IMR-90 (cell line): ENCODE data around the gene SYNE1. TPM values are rescaled to one million over a fixed set of nuclear protein-coding genes. Genes with fewer than 3 reads are reported as not detected.

Experiments
- ATAC-seq: fragments of 200-7000 bp; cut with Tn5 transposase; 2 replicates; pipeline ENCODE4 v1.9.1; 2020; ENCODE audit warnings: low read depth, mild to moderate bottlenecking, moderate library complexity
- BruUV-seq: library from RNA; stranded (reverse); fragments of 400-500 nt; replicated peaks from 2 replicates; lab custom pipeline; 2021; lab: Mats Ljungman, UMichigan
- CTCF ChIA-PET: fragments of 300-600 bp; formaldehyde crosslinking; extraction: SDS; loops from one replicate; lab custom pipeline; 2021; ENCODE audit warnings: antibody characterized with exemption; lab: Yijun Ruan, JAX
- POLR2A ChIA-PET: fragments of 300-600 bp; sonication (Branson Sonifier 250); formaldehyde crosslinking; loops from one replicate; lab custom pipeline; 2022; ENCODE audit warnings: antibody characterized with exemption; ENCODE audit not compliant: unreplicated experiment; lab: Charles Lee
- DNase-seq: peaks from one replicate; pipeline ENCODE4 v3.0.0; 2013
- H2AFZ ChIP-seq: replicated peaks from 2 replicates; pipeline ENCODE3; 2013; ENCODE audit warnings: low read length, mild to moderate bottlenecking; ENCODE audit not compliant: poor library complexity
- H2AK5ac ChIP-seq: 2 replicates; pipeline ENCODE4 v1.6.1; 2013; ENCODE audit warnings: low read depth, low read length, inconsistent platforms
- H2AK9ac ChIP-seq: replicated peaks from 2 replicates; pipeline ENCODE3; 2013; ENCODE audit warnings: mild to moderate bottlenecking, low read depth, low read length, moderate library complexity; ENCODE audit not compliant: poor library complexity
- H2BK120ac ChIP-seq: 2 replicates; pipeline ENCODE4 v1.6.1; 2013; ENCODE audit warnings: low read depth, low read length, inconsistent platforms
- H2BK15ac ChIP-seq: 3 replicates; pipeline ENCODE4 v1.6.1; 2013; ENCODE audit warnings: low read depth, low read length, inconsistent platforms
- H2BK20ac ChIP-seq: 2 replicates; pipeline ENCODE4 v1.6.1; 2013; ENCODE audit warnings: low read depth, mild to moderate bottlenecking, inconsistent platforms, low read length, moderate library complexity
- H2BK5ac ChIP-seq: 2 replicates; pipeline ENCODE4 v1.6.1; 2013; ENCODE audit warnings: mild to moderate bottlenecking, low read depth, low read length, inconsistent platforms; ENCODE audit not compliant: poor library complexity, severe bottlenecking
- H3K14ac ChIP-seq: replicated peaks from 2 replicates; pipeline ENCODE4 v1.6.1; 2013; ENCODE audit warnings: low read depth, low read length, inconsistent platforms
- H3K18ac ChIP-seq: 2 replicates; pipeline ENCODE4 v1.6.1; 2013; ENCODE audit warnings: low read depth, low read length, control low read depth
- H3K23ac ChIP-seq: 2 replicates; pipeline ENCODE4 v1.6.1; 2013; ENCODE audit warnings: low read depth, low read length, inconsistent platforms
- H3K27ac ChIP-seq: 2 replicates; pipeline ENCODE4 v1.5.1; 2013; ENCODE audit warnings: mild to moderate bottlenecking, control low read depth, low read length; ENCODE audit not compliant: insufficient read depth
- H3K27me3 ChIP-seq: 2 replicates; pipeline ENCODE4 v1.6.1; 2013; ENCODE audit warnings: low read length; ENCODE audit not compliant: control insufficient read depth, insufficient read depth
- H3K36me3 ChIP-seq: 2 replicates; pipeline ENCODE4 v1.6.1; 2013; ENCODE audit warnings: low read length, mixed read lengths; ENCODE audit not compliant: control insufficient read depth, insufficient read depth
- H3K4ac ChIP-seq: 2 replicates; pipeline ENCODE4 v1.6.1; 2013; ENCODE audit warnings: low read depth, low read length, inconsistent platforms
- H3K4me1 ChIP-seq: 2 replicates; pipeline ENCODE4 v1.6.1; 2013; ENCODE audit warnings: low read length, mixed read lengths; ENCODE audit not compliant: control insufficient read depth, insufficient read depth
- H3K4me2 ChIP-seq: 2 replicates; pipeline ENCODE4 v1.6.1; 2013; ENCODE audit warnings: low read depth, mild to moderate bottlenecking, control low read depth, low read length, moderate library complexity
- H3K4me3 ChIP-seq: 2 replicates; pipeline ENCODE4 v1.5.1; 2013; ENCODE audit warnings: low read depth, mild to moderate bottlenecking, control low read depth, low read length, moderate library complexity; ENCODE audit not compliant: insufficient read depth
- H3K56ac ChIP-seq: 2 replicates; pipeline ENCODE4 v1.6.1; 2013; ENCODE audit warnings: low read length, inconsistent platforms; ENCODE audit not compliant: insufficient read depth; ENCODE audit errors: extremely low read depth
- H3K79me1 ChIP-seq, 2 experiments: 2 replicates each; pipeline ENCODE4 v1.6.1; 2013; ENCODE audit warnings: low read length in 2 of 2, inconsistent platforms in 1 of 2, low read depth in 1 of 2
- H3K9ac ChIP-seq: 2 replicates; pipeline ENCODE4 v1.6.1; 2013; ENCODE audit warnings: low read depth, low read length, control low read depth
- H3K9me1 ChIP-seq: 2 replicates; pipeline ENCODE4 v1.6.1; 2013; ENCODE audit warnings: low read length, inconsistent platforms; ENCODE audit not compliant: insufficient read depth
- H3K9me3 ChIP-seq: 2 replicates; pipeline ENCODE4 v1.6.1; 2013; ENCODE audit warnings: low read length; ENCODE audit not compliant: control insufficient read depth, insufficient read depth
- H4K20me1 ChIP-seq: 2 replicates; pipeline ENCODE4 v1.6.1; 2013; ENCODE audit warnings: low read length, inconsistent platforms; ENCODE audit not compliant: insufficient read depth
- H4K5ac ChIP-seq: 2 replicates; pipeline ENCODE4 v1.6.1; 2013; ENCODE audit warnings: mild to moderate bottlenecking, low read depth, low read length, control low read depth
- H4K8ac ChIP-seq, 2 experiments: 2 replicates each; pipeline ENCODE4 v1.6.1; 2013; ENCODE audit warnings: low read depth in 2 of 2, low read length in 2 of 2, control low read depth in 1 of 2, inconsistent platforms in 1 of 2
- H4K91ac ChIP-seq: 2 replicates; pipeline ENCODE4 v1.6.1; 2013; ENCODE audit warnings: low read depth, low read length, inconsistent platforms; ENCODE audit not compliant: insufficient read depth
- BHLHE40 ChIP-seq: fragments of 150-350 bp; IDR thresholded peaks from 2 replicates; pipeline ENCODE4 v1.6.1; 2016; ENCODE audit warnings: mild to moderate bottlenecking, low read depth, low read length
- CEBPB ChIP-seq: IDR thresholded peaks from 2 replicates; pipeline ENCODE4 v1.6.1; 2012; ENCODE audit warnings: low read depth, low read length, improper control_type of control experiment
- CHD1 ChIP-seq: IDR thresholded peaks from 2 replicates; pipeline ENCODE4 v1.6.1; 2012; ENCODE audit warnings: low read depth, low read length, improper control_type of control experiment
- FOS ChIP-seq: fragments of 150-350 bp; IDR thresholded peaks from 2 replicates; pipeline ENCODE4 v1.6.1; 2016; ENCODE audit warnings: low read depth, low read length
- MAFK ChIP-seq: IDR thresholded peaks from 2 replicates; pipeline ENCODE4 v1.6.1; 2012; ENCODE audit warnings: low read depth, low read length, improper control_type of control experiment
- MAZ ChIP-seq: IDR thresholded peaks from 2 replicates; pipeline ENCODE4 v1.6.1; 2012; ENCODE audit warnings: low read depth, mild to moderate bottlenecking, low read length, improper control_type of control experiment, moderate library complexity, borderline replicate concordance
- MXI1 ChIP-seq: IDR thresholded peaks from 2 replicates; pipeline ENCODE4 v1.6.1; 2012; ENCODE audit warnings: low read depth, mild to moderate bottlenecking, low read length, moderate library complexity, borderline replicate concordance
- NFE2L2 ChIP-seq: fragments of 150-350 bp; IDR thresholded peaks from 2 replicates; pipeline ENCODE4 v1.6.1; 2016; ENCODE audit warnings: low read depth, mild to moderate bottlenecking, low read length
- POLR2A ChIP-seq: IDR thresholded peaks from 2 replicates; pipeline ENCODE4 v1.6.1; 2012; ENCODE audit warnings: mild to moderate bottlenecking, low read depth, low read length
- RAD21 ChIP-seq: IDR thresholded peaks from 2 replicates; pipeline ENCODE4 v1.6.1; 2012; ENCODE audit warnings: low read length, improper control_type of control experiment
- RCOR1 ChIP-seq: IDR thresholded peaks from 2 replicates; pipeline ENCODE4 v1.6.1; 2012; ENCODE audit warnings: mild to moderate bottlenecking, low read length, improper control_type of control experiment; ENCODE audit not compliant: insufficient replicate concordance
- RFX5 ChIP-seq: IDR thresholded peaks from 2 replicates; pipeline ENCODE4 v1.8.0; 2012; ENCODE audit warnings: low read depth, mild to moderate bottlenecking, low read length, moderate library complexity
- SMC3 ChIP-seq: fragments of 150-350 bp; IDR thresholded peaks from 2 replicates; pipeline ENCODE4 v1.6.1; 2016; ENCODE audit warnings: low read depth, mild to moderate bottlenecking, antibody characterized with exemption, low read length, moderate library complexity
- WGBS, 2 experiments: methylation state at CpG; one replicate each; pipeline versions ENCODE4 v1.1.5 to v1.1.7; 2013; ENCODE audit warnings: missing lambda C conversion rate in 2 of 2; ENCODE audit not compliant: insufficient read length in 1 of 2; ENCODE audit errors: extremely low coverage in 2 of 2; 5-methylcytosine and 5-hydroxymethylcytosine counted together
- dilution Hi-C: fragments of 300-500 bp; cut with HindIII; formaldehyde crosslinking; loops from one replicate; pipeline ENCODE4 v1.14.3; 2018; ENCODE audit warnings: low sequenced_read_pairs; ENCODE audit not compliant: unreplicated experiment
- in situ Hi-C: fragments of 300-500 bp; cut with MboI; formaldehyde crosslinking; loops from 3 replicates; pipeline ENCODE4 v1.14.3; 2019; ENCODE audit warnings: low sequenced_read_pairs, inconsistent platforms, mixed read lengths
- intact Hi-C: fragments of 100-400 bp; cut with micrococcal nuclease; formaldehyde crosslinking; loops from 2 replicates; pipeline ENCODE4 v1.10.0; 2022
- polyA plus RNA-seq, 3 experiments: library from polyadenylated mRNA; depleted of rRNA; stranded (reverse); fragments of >200 nt; gene quantifications; 2 replicates each; pipeline ENCODE4 v1.2.3, GENCODE V29; 2012; ENCODE audit warnings: low replicate concordance in 1 of 3
- total RNA-seq: library from RNA; depleted of rRNA; stranded (reverse); fragments of >200 nt; gene quantifications from 2 replicates; pipeline ENCODE4 v1.2.3, GENCODE V29; 2012
- TF ChIP-seq, protein P1 (sequence below): fragments of 150-350 bp; IDR thresholded peaks from 2 replicates; pipeline ENCODE4 v1.6.1; 2017; ENCODE audit warnings: mild to moderate bottlenecking, antibody characterized with exemption, low read length, low read depth
- TF ChIP-seq, protein P2 (sequence below): fragments of 150-350 bp; IDR thresholded peaks from 2 replicates; pipeline ENCODE4 v1.6.1; 2016; ENCODE audit warnings: low read depth, mild to moderate bottlenecking, low read length, moderate library complexity, borderline replicate concordance
- TF ChIP-seq, protein P3 (sequence below): conservative IDR thresholded peaks from 2 replicates; pipeline ENCODE4 v1.5.1; 2012; ENCODE audit warnings: mild to moderate bottlenecking, low read depth, low read length, improper control_type of control experiment

Gene SYNE1
- total and polyA plus RNA-seq, 2 of the 4 experiments (the other 2 are of a cell fraction), result 34.1 to 159 TPM

DNA sequence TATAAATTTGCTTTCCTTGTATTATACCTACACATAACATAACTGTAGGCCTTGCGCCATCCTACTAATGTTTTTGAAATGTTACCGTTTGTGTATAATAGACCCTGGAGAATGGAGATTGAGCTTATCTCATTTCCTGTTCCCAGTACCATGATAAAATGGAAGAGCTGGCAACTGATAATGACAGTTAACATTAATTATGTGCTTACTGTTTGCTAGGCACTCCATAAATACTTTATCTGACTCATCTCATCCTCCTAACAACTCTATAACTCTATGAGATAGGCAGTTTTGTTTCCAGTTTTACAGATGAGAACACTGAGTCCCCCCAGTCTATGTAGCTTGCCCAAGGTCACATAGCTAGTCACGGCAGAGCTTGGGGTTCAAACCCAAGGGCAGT, 396.7 kb downstream of the SYNE1 start:
- Histone ChIP-seq H2BK5ac (no peak overlapping the region), H2AK5ac (no peak overlapping the region), H3K9me1 (peaks cover 4% of the 10 kb centered on the region), H4K91ac (no peak overlapping the region), H2BK20ac (no peak overlapping the region), H2AFZ (no peak overlapping the region), H3K56ac (no peak overlapping the region), H3K9ac (no peak overlapping the region), H3K18ac (no peak overlapping the region), H4K8ac (no peak overlapping the region), H2BK120ac (no peak overlapping the region), H2AK9ac (no peak overlapping the region), H3K4me3 (no peak overlapping the region), H4K5ac (no peak overlapping the region), H3K4ac (no peak overlapping the region), H2BK15ac (no peak overlapping the region), H3K79me1 (peaks cover 3 to 4% of the 10 kb centered on the region in 2 experiments; a peak in 1 of 4 replicates), H3K4me1 (no peaks in the 10 kb centered on the region; the same call in 1 of the 2 replicates), H3K36me3 (peaks cover 43% of the 10 kb centered on the region), H4K20me1 (no peaks in the 10 kb centered on the region), H3K4me2 (no peak overlapping the region), H3K23ac (no peak overlapping the region), H3K27me3 (no peaks in the 10 kb centered on the region), H3K14ac (no peak overlapping the region), H3K27ac (no peak overlapping the region), H3K9me3 (no peaks in the 10 kb centered on the region)
- ATAC-seq (no peak), DNase-seq (peak; percentile 15)
- in situ Hi-C loops, result no loop called here
- ChIA-PET CTCF (interaction anchor here (0.6 kb wide), 1 partner anchor 1275 kb away, joined by 3 read pairs; no protein-coding TSS in a partner anchor), POLR2A (no interaction called here)
- TF ChIP-seq RFX5 (no peak), BHLHE40 (no peak), NFE2L2 (no peak), POLR2A (no peak), SMC3 (no peak), CHD1 (no peak), MAZ (no peak), RAD21 (no peak), MAFK (no peak), RCOR1 (no peak), FOS (no peak), CEBPB (no peak; the same call in 1 of the 2 replicates), MXI1 (no peak)
- TF ChIP-seq, protein P1, sequence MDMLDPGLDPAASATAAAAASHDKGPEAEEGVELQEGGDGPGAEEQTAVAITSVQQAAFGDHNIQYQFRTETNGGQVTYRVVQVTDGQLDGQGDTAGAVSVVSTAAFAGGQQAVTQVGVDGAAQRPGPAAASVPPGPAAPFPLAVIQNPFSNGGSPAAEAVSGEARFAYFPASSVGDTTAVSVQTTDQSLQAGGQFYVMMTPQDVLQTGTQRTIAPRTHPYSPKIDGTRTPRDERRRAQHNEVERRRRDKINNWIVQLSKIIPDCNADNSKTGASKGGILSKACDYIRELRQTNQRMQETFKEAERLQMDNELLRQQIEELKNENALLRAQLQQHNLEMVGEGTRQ, result no peak
- TF ChIP-seq, protein P2, sequence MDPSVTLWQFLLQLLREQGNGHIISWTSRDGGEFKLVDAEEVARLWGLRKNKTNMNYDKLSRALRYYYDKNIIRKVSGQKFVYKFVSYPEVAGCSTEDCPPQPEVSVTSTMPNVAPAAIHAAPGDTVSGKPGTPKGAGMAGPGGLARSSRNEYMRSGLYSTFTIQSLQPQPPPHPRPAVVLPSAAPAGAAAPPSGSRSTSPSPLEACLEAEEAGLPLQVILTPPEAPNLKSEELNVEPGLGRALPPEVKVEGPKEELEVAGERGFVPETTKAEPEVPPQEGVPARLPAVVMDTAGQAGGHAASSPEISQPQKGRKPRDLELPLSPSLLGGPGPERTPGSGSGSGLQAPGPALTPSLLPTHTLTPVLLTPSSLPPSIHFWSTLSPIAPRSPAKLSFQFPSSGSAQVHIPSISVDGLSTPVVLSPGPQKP, result no peak
- TF ChIP-seq, protein P3, sequence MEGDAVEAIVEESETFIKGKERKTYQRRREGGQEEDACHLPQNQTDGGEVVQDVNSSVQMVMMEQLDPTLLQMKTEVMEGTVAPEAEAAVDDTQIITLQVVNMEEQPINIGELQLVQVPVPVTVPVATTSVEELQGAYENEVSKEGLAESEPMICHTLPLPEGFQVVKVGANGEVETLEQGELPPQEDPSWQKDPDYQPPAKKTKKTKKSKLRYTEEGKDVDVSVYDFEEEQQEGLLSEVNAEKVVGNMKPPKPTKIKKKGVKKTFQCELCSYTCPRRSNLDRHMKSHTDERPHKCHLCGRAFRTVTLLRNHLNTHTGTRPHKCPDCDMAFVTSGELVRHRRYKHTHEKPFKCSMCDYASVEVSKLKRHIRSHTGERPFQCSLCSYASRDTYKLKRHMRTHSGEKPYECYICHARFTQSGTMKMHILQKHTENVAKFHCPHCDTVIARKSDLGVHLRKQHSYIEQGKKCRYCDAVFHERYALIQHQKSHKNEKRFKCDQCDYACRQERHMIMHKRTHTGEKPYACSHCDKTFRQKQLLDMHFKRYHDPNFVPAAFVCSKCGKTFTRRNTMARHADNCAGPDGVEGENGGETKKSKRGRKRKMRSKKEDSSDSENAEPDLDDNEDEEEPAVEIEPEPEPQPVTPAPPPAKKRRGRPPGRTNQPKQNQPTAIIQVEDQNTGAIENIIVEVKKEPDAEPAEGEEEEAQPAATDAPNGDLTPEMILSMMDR, result no peak
- no TSS peak for BruUV-seq
- intact Hi-C loops, result no loop called here
- no CpG with 5 or more reads among the region's 3 CpGs for WGBS, 2 experiments
- dilution Hi-C loops, result no loop called here
